MM.1S (cell line): ENCODE measurements around the gene MTFMT.

Experiments used
- EZH2phosphoT487 ChIP-seq: fragments of 300-600 bp; sonication (generic); IDR thresholded peaks from 2 replicates; pipeline ENCODE4 v1.6.1; 2018; ENCODE audit warnings: antibody characterized with exemption, low read length
- TF ChIP-seq, protein P1 (sequence below): fragments of 300-600 bp; sonication (generic); IDR thresholded peaks from 2 replicates; pipeline ENCODE4 v1.5.1; 2016; ENCODE audit warnings: antibody characterized with exemption, low read length, mixed read lengths

DNA sequence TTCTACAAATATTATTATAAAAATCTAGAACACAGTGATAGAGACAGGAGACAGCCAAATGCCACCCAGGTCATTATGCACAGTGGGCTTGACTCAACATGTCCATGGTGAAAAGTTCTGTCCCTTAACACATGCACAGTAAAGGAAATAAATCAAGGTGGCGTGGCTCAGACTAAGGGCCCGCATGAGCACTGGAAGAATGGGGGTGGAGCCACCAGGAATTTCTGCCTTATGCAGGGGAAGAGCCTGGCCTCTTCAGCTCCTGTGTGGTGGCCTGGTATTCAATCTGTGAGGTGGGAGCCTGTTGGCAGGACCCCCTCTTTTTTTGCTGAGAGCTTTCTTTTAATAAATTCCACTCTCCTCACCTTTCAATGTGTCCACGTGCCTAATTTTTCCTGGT lies 22.6 kb downstream of the MTFMT start:
- TF ChIP-seq, protein P1, sequence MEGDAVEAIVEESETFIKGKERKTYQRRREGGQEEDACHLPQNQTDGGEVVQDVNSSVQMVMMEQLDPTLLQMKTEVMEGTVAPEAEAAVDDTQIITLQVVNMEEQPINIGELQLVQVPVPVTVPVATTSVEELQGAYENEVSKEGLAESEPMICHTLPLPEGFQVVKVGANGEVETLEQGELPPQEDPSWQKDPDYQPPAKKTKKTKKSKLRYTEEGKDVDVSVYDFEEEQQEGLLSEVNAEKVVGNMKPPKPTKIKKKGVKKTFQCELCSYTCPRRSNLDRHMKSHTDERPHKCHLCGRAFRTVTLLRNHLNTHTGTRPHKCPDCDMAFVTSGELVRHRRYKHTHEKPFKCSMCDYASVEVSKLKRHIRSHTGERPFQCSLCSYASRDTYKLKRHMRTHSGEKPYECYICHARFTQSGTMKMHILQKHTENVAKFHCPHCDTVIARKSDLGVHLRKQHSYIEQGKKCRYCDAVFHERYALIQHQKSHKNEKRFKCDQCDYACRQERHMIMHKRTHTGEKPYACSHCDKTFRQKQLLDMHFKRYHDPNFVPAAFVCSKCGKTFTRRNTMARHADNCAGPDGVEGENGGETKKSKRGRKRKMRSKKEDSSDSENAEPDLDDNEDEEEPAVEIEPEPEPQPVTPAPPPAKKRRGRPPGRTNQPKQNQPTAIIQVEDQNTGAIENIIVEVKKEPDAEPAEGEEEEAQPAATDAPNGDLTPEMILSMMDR: no peak
- no peak for TF ChIP-seq EZH2phosphoT487
